ENCODE results near the gene NUTM2E. TPM values are rescaled to one million over a fixed set of nuclear protein-coding genes. Genes with fewer than 3 reads are reported as not detected.

Gene NUTM2E
- total RNA-seq, 1 experiment from 2014 or later = 0.37 TPM

Other genes starting within 250 kb of the NUTM2E start
- gene SFTPA1, start 215.8 kb upstream of the NUTM2E start, total RNA-seq (2022) = not detected in 2 replicates
- gene NUTM2B, start 123.5 kb upstream of the NUTM2E start, total RNA-seq (2022) = 0.49 and 0.88 TPM in 2 replicates
- gene SFTPD, start 122.4 kb downstream of the NUTM2E start, total RNA-seq (2022) = 0.23 TPM in 1 of 2 replicates, not detected in the other